ENCODE results near the gene GPC6. TPM values are rescaled to one million over a fixed set of nuclear protein-coding genes. Genes with fewer than 3 reads are reported as not detected.

GPC6 gene
- total and polyA plus RNA-seq, 2 donors (not counting 3 experiments of a cell fraction or from before 2014, with no cell fraction given) = 0.01 TPM; not detected in 1

DNA sequence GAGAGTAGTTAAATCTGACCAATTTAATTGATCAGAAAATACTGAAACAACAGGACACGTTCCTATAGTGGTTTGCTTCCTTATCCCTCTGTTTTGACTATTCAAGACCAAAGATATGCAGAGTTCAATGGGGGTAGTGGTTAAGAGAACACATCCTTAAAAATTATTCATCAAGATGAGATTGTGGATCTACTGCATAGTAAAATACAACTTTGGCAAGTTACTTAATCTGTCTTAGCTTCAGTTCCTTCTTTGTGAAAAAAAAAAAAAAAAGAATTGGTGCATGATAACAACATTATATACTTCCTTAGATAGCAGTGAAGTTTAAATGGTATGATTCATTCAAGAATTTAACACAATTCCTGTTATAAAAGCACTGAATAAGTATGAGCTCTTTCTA lies 700.8 kb downstream of the GPC6 start:
- CTCF ChIA-PET = no interaction called here
- no peaks in the 10 kb centered on the region for H3K9me3 ChIP-seq (replicated peaks; ENCODE audit: control insufficient read depth, insufficient read depth, low read length)
- FAIRE-seq = no peak

More for the DNA sequence above, 700.8 kb downstream of the GPC6 start:
- no peaks in the 10 kb centered on the region for H3K27me3 ChIP-seq (ENCODE audit: control insufficient read depth in 2 of 2, insufficient read depth in 2 of 2, low read length in 2 of 2)
- H3K9me1 ChIP-seq (replicated peaks; ENCODE audit: control insufficient read depth, extremely low read depth, insufficient read depth, low read length) = no peaks in the 10 kb centered on the region
- H3K4me1 ChIP-seq (ENCODE audit: control insufficient read depth, extremely low read depth, insufficient read depth, low read length) = no peaks in the 10 kb centered on the region
- H3K4me3 ChIP-seq (replicated peaks in 1 of 3; ENCODE audit: insufficient read depth in 1 of 3, low read depth in 1 of 3, low read length in 3 of 3) = no peak overlapping the region
- no peak for DNase-seq (ENCODE audit: low read depth, low spot score)
- no peak overlapping the region for H3K4me2 ChIP-seq (ENCODE audit: insufficient read depth, low read length)
- TF ChIP-seq EZH2 (IDR thresholded peaks at IDR 0.05; ENCODE audit: borderline replicate concordance, low read depth, low read length, severe bottlenecking) (no peak), GATA2 (IDR thresholded peaks at IDR 0.05; ENCODE audit: insufficient read depth, insufficient read length, low read depth, low read length) (no peak), POLR2A (IDR thresholded peaks at IDR 0.05; ENCODE audit: low read depth, low read length) (no peak), MYC (IDR thresholded peaks at IDR 0.05; ENCODE audit: low read depth, low read length) (no peak), POLR2AphosphoS5 (IDR thresholded peaks at IDR 0.05; ENCODE audit: insufficient read depth, low read depth, low read length) (no peak), JUN (IDR thresholded peaks at IDR 0.05; ENCODE audit: borderline replicate concordance, insufficient read depth, insufficient read length, low read depth) (no peak), FOS (IDR thresholded peaks at IDR 0.05; ENCODE audit: borderline replicate concordance, insufficient read depth, low read length) (no peak)
- TF ChIP-seq, protein P1, sequence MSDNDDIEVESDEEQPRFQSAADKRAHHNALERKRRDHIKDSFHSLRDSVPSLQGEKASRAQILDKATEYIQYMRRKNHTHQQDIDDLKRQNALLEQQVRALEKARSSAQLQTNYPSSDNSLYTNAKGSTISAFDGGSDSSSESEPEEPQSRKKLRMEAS (IDR thresholded peaks at IDR 0.05; ENCODE audit: insufficient read depth, insufficient read length) = no peak
- TF ChIP-seq, protein P2, sequence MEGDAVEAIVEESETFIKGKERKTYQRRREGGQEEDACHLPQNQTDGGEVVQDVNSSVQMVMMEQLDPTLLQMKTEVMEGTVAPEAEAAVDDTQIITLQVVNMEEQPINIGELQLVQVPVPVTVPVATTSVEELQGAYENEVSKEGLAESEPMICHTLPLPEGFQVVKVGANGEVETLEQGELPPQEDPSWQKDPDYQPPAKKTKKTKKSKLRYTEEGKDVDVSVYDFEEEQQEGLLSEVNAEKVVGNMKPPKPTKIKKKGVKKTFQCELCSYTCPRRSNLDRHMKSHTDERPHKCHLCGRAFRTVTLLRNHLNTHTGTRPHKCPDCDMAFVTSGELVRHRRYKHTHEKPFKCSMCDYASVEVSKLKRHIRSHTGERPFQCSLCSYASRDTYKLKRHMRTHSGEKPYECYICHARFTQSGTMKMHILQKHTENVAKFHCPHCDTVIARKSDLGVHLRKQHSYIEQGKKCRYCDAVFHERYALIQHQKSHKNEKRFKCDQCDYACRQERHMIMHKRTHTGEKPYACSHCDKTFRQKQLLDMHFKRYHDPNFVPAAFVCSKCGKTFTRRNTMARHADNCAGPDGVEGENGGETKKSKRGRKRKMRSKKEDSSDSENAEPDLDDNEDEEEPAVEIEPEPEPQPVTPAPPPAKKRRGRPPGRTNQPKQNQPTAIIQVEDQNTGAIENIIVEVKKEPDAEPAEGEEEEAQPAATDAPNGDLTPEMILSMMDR (IDR thresholded peaks at IDR 0.05; ENCODE audit: extremely low read depth in 1 of 2, insufficient read depth in 1 of 2, low read depth in 1 of 2, low read length in 2 of 2) = no peak
- POLR2A ChIA-PET = no interaction called here
- dilution Hi-C loops (cut with MboI; ENCODE audit: extremely low pct_ligation_motif_present, low sequenced_read_pairs) (no loop called here), intact Hi-C loops (cut with micrococcal nuclease) (no loop called here)
- no peak overlapping the region for H3K27ac ChIP-seq (ENCODE audit: insufficient read depth, low read depth, low read length)
- no TSS peak for BruUV-seq (replicated peaks)
- H3K9ac ChIP-seq (replicated peaks; ENCODE audit: extremely low read depth, insufficient read depth, low read length) = no peak overlapping the region
- no peaks in the 10 kb centered on the region for H3K79me2 ChIP-seq (ENCODE audit: control insufficient read depth, insufficient read depth, low read length)
- no peaks in the 10 kb centered on the region for H3K36me3 ChIP-seq (ENCODE audit: control insufficient read depth in 2 of 2, extremely low read depth in 1 of 2, insufficient read depth in 2 of 2, low read length in 2 of 2)
- no peaks in the 10 kb centered on the region for H4K20me1 ChIP-seq (replicated peaks; ENCODE audit: control insufficient read depth, extremely low read depth, insufficient read depth, low read length)
- no peak overlapping the region for H2AFZ ChIP-seq (ENCODE audit: low read depth, low read length)

Measured in endothelial cell of umbilical vein (primary cell).